Caco-2 (cell line): Measurements from ENCODE around the gene C8G. TPM values are rescaled to one million over a fixed set of nuclear protein-coding genes. Genes with fewer than 3 reads are reported as not detected.

Experiments used
- BruUV-seq: library from RNA; stranded (reverse); fragments of 400-500 nt; replicated peaks from 2 replicates; lab custom pipeline; 2021; lab: Mats Ljungman, UMichigan
- CTCF ChIA-PET: fragments of 300-600 bp; sonication (Branson Sonifier 250); formaldehyde crosslinking; loops from one replicate; lab custom pipeline; 2022; ENCODE audit warnings: antibody characterized with exemption; lab: Charles Lee
- POLR2A ChIA-PET: fragments of 300-600 bp; sonication (Branson Sonifier 250); formaldehyde crosslinking; loops from one replicate; lab custom pipeline; 2022; ENCODE audit warnings: antibody characterized with exemption; lab: Charles Lee
- DNase-seq, 2 experiments: peaks; one replicate each; pipeline versions ENCODE4 v3.0.0 to v3.0.0-alpha.2; 2020 to 2022
- H3K27me3 ChIP-seq: replicated peaks from 2 replicates; pipeline ENCODE4 v1.6.0; 2011; ENCODE audit warnings: low read length; ENCODE audit not compliant: control insufficient read depth, insufficient read depth
- H3K36me3 ChIP-seq: 2 replicates; pipeline ENCODE4 v1.5.1; 2011; ENCODE audit warnings: low read length; ENCODE audit not compliant: control insufficient read depth, insufficient read depth
- H3K4me1 ChIP-seq: fragments of 250-450 bp; sonication (Bioruptor Pico); 2 replicates; pipeline ENCODE4 v1.5.1; 2020; ENCODE audit warnings: mild to moderate bottlenecking
- H3K4me3 ChIP-seq: 2 replicates; pipeline ENCODE4 v1.5.1; 2011; ENCODE audit warnings: low read depth, mild to moderate bottlenecking, control low read depth, low read length
- H3K9me3 ChIP-seq: fragments of 250-450 bp; sonication (Bioruptor Pico); 2 replicates; pipeline ENCODE4 v1.5.1; 2020; ENCODE audit warnings: mild to moderate bottlenecking, moderate library complexity
- H3K27ac Mint-ChIP-seq: one replicate; pipeline ENCODE4 v1.8.0; 2022; ENCODE audit warnings: mixed read lengths; ENCODE audit not compliant: unreplicated experiment
- H3K27me3 Mint-ChIP-seq: one replicate; pipeline ENCODE4 v1.8.0; 2022; ENCODE audit warnings: mixed read lengths; ENCODE audit not compliant: insufficient read depth, unreplicated experiment
- H3K36me3 Mint-ChIP-seq: one replicate; pipeline ENCODE4 v1.8.0; 2022; ENCODE audit warnings: mild to moderate bottlenecking, mixed read lengths; ENCODE audit not compliant: insufficient read depth, unreplicated experiment
- H3K4me1 Mint-ChIP-seq: one replicate; pipeline ENCODE4 v1.8.0; 2022; ENCODE audit warnings: low read depth, mixed read lengths; ENCODE audit not compliant: unreplicated experiment
- H3K4me3 Mint-ChIP-seq: one replicate; pipeline ENCODE4 v1.8.0; 2022; ENCODE audit warnings: mild to moderate bottlenecking, moderate library complexity, mixed read lengths; ENCODE audit not compliant: unreplicated experiment
- H3K9me3 Mint-ChIP-seq: one replicate; pipeline ENCODE4 v1.8.0; 2022; ENCODE audit warnings: mixed read lengths; ENCODE audit not compliant: unreplicated experiment
- CTCF ChIP-seq, 2 experiments: fragments of 200-600 bp in 1 of 2; IDR thresholded peaks; 1 replicate in 1 of 2; 2 replicates in 1 of 2; pipeline versions ENCODE4 v1.5.1 to v1.8.0; 2011 to 2022; ENCODE audit warnings: antibody characterized with exemption in 1 of 2, control low read depth in 1 of 2, inconsistent platforms in 1 of 2, low read depth in 1 of 2, low read length in 1 of 2, mild to moderate bottlenecking in 1 of 2, moderate library complexity in 1 of 2; ENCODE audit not compliant: insufficient read depth in 1 of 2, severe bottlenecking in 1 of 2, unreplicated experiment in 1 of 2
- intact Hi-C: fragments of 100-400 bp; cut with micrococcal nuclease; formaldehyde crosslinking; loops from one replicate; pipeline ENCODE4 v1.10.0; 2022; ENCODE audit not compliant: unreplicated experiment
- total RNA-seq: library from RNA; stranded (reverse); gene quantifications from 2 replicates; pipeline ENCODE4 v1.2.3, GENCODE V29; 2022

The C8G gene
- total RNA-seq, 1 experiment from 2014 or later: 0.77 TPM

- Histone ChIP-seq H3K9me3 (no peaks in the 10 kb centered on the region), H3K4me1 (peaks cover 7% of the 10 kb centered on the region), H3K36me3 (no peaks in the 10 kb centered on the region), H3K27me3 (no peaks in the 10 kb centered on the region), H3K4me3 (no peak overlapping the region)
- no peak overlapping the region for H3K4me3 Mint-ChIP-seq
- H3K9me3 Mint-ChIP-seq: no peaks in the 10 kb centered on the region
- BruUV-seq: no TSS peak
- DNase-seq: no peak
- H3K27me3 Mint-ChIP-seq: no peaks in the 10 kb centered on the region
- intact Hi-C loops: no loop called here
- no peak for TF ChIP-seq CTCF (IDR thresholded peaks at IDR 0.05; ENCODE audit: insufficient read depth in 1 of 2, low read depth in 1 of 2, low read length in 1 of 2, severe bottlenecking in 1 of 2, unreplicated experiment in 1 of 2)
- no peaks in the 10 kb centered on the region for H3K4me1 Mint-ChIP-seq
- H3K27ac Mint-ChIP-seq: no peak overlapping the region
- ChIA-PET CTCF (no interaction called here), POLR2A (interaction anchor here (0.8 kb wide), 1 partner anchor 23 kb away, joined by 3 read pairs; the partner anchor contains the start of gene PAXX)
- peaks cover 5% of the 10 kb centered on the region for H3K36me3 Mint-ChIP-seq
Observed at GRCh38 chr9:136969150-136969549, 24.1 kb downstream of the C8G start.

GRCh38 chr9:136969774-136970173 is 24.7 kb downstream of the C8G start:
- intact Hi-C loops: no loop called here
- Histone ChIP-seq H3K4me3 (no peak overlapping the region), H3K27me3 (no peaks in the 10 kb centered on the region), H3K4me1 (peaks cover under 1% of the 10 kb centered on the region), H3K9me3 (no peaks in the 10 kb centered on the region), H3K36me3 (no peaks in the 10 kb centered on the region)
- peaks cover 5% of the 10 kb centered on the region for H3K36me3 Mint-ChIP-seq
- ChIA-PET POLR2A (interaction anchor here (0.8 kb wide), 1 partner anchor 22 kb away, joined by 3 read pairs; the partner anchor contains the start of gene PAXX), CTCF (no interaction called here)
- no peaks in the 10 kb centered on the region for H3K9me3 Mint-ChIP-seq
- H3K4me1 Mint-ChIP-seq: no peaks in the 10 kb centered on the region
- no peak for DNase-seq
- no TSS peak for BruUV-seq
- no peak overlapping the region for H3K4me3 Mint-ChIP-seq
- H3K27me3 Mint-ChIP-seq: no peaks in the 10 kb centered on the region
- no peak for TF ChIP-seq CTCF (IDR thresholded peaks at IDR 0.05; ENCODE audit: insufficient read depth in 1 of 2, low read depth in 1 of 2, low read length in 1 of 2, severe bottlenecking in 1 of 2, unreplicated experiment in 1 of 2)
- H3K27ac Mint-ChIP-seq: no peak overlapping the region

GRCh38 chr9:136970361-136970760 is 25.3 kb downstream of the C8G start:
- CTCF ChIA-PET: no interaction called here
- H3K36me3 ChIP-seq: no peaks in the 10 kb centered on the region
- H3K4me3 ChIP-seq: no peak overlapping the region
- no peak for DNase-seq
- POLR2A ChIA-PET: no interaction called here
- TF ChIP-seq CTCF (IDR thresholded peaks at IDR 0.05; ENCODE audit: insufficient read depth in 1 of 2, low read depth in 1 of 2, low read length in 1 of 2, severe bottlenecking in 1 of 2, unreplicated experiment in 1 of 2): no peak
- no peaks in the 10 kb centered on the region for H3K9me3 Mint-ChIP-seq
- no peak overlapping the region for H3K4me3 Mint-ChIP-seq
- no peak overlapping the region for H3K27ac Mint-ChIP-seq
- H3K36me3 Mint-ChIP-seq: peaks cover 5% of the 10 kb centered on the region
- H3K27me3 ChIP-seq: no peaks in the 10 kb centered on the region
- intact Hi-C loops: no loop called here
- no peaks in the 10 kb centered on the region for H3K4me1 ChIP-seq
- BruUV-seq: no TSS peak
- no peaks in the 10 kb centered on the region for H3K4me1 Mint-ChIP-seq
- H3K9me3 ChIP-seq: no peaks in the 10 kb centered on the region
- H3K27me3 Mint-ChIP-seq: no peaks in the 10 kb centered on the region
